KMS-11 (cell line): ENCODE measurements around the gene UQCC2.

Source experiments
- H2AFZ ChIP-seq: fragments of 200-600 bp; sonication (generic); 2 replicates; pipeline ENCODE4 v1.6.1; 2016; ENCODE audit warnings: antibody characterized with exemption, mixed run types, low read depth
- H3K27ac ChIP-seq: fragments of 200-600 bp; sonication (generic); 2 replicates; pipeline ENCODE4 v1.6.1; 2016; ENCODE audit warnings: mild to moderate bottlenecking, mixed run types
- H3K27me3 ChIP-seq: fragments of 200-600 bp; sonication (generic); 2 replicates; pipeline ENCODE4 v1.6.1; 2017; ENCODE audit warnings: mild to moderate bottlenecking, low read depth, mixed run types, moderate library complexity; ENCODE audit not compliant: insufficient read depth
- H3K36me3 ChIP-seq: fragments of 200-600 bp; sonication (generic); 2 replicates; pipeline ENCODE4 v1.6.1; 2017; ENCODE audit warnings: mild to moderate bottlenecking, mixed run types; ENCODE audit not compliant: insufficient read depth
- H3K4me1 ChIP-seq: fragments of 200-600 bp; sonication (generic); 2 replicates; pipeline ENCODE4 v1.6.1; 2016; ENCODE audit warnings: mild to moderate bottlenecking, low read depth, mixed run types; ENCODE audit not compliant: poor library complexity, severe bottlenecking
- H3K4me2 ChIP-seq: fragments of 200-600 bp; sonication (generic); 2 replicates; pipeline ENCODE4 v1.7.0; 2016; ENCODE audit warnings: mild to moderate bottlenecking, mixed run types
- H3K4me3 ChIP-seq: fragments of 200-600 bp; sonication (generic); IDR thresholded peaks from 2 replicates; pipeline ENCODE4 v1.6.1; 2017; ENCODE audit warnings: low read depth, low read length, mixed read lengths; ENCODE audit not compliant: insufficient read depth
- H3K79me2 ChIP-seq: fragments of 200-600 bp; sonication (generic); 2 replicates; pipeline ENCODE4 v1.6.1; 2016; ENCODE audit warnings: low read depth, mixed run types; ENCODE audit not compliant: insufficient read depth
- H3K9ac ChIP-seq: fragments of 200-600 bp; sonication (generic); 2 replicates; pipeline ENCODE4 v1.6.1; 2016; ENCODE audit warnings: mild to moderate bottlenecking, mixed run types
- H4K20me1 ChIP-seq: fragments of 200-600 bp; sonication (generic); 2 replicates; pipeline ENCODE4 v1.6.1; 2016; ENCODE audit warnings: mild to moderate bottlenecking, mixed run types; ENCODE audit not compliant: insufficient read depth
- CTCF ChIP-seq: fragments of 200-600 bp; sonication (generic); conservative IDR thresholded peaks from 2 replicates; pipeline ENCODE4 v1.6.1; 2017; ENCODE audit warnings: low read depth, mild to moderate bottlenecking, antibody characterized with exemption, low read length, moderate library complexity, mixed read lengths

UQCC2 gene

GRCh38 chr6:33671744-33672072 lies 39.8 kb downstream of the UQCC2 start:
- Histone ChIP-seq H3K27ac (no peak overlapping the region), H3K79me2 (no peaks in the 10 kb centered on the region), H3K9ac (no peak overlapping the region), H3K27me3 (no peaks in the 10 kb centered on the region), H3K4me2 (no peak overlapping the region), H3K4me3 (no peak overlapping the region), H4K20me1 (no peaks in the 10 kb centered on the region), H3K4me1 (no peaks in the 10 kb centered on the region), H2AFZ (no peak overlapping the region), H3K36me3 (no peaks in the 10 kb centered on the region)
- no peak for TF ChIP-seq CTCF

- Histone ChIP-seq H2AFZ (no peak overlapping the region), H3K4me2 (no peak overlapping the region), H3K79me2 (no peaks in the 10 kb centered on the region), H3K27me3 (no peaks in the 10 kb centered on the region), H3K4me1 (no peaks in the 10 kb centered on the region), H3K9ac (no peak overlapping the region), H4K20me1 (no peaks in the 10 kb centered on the region), H3K36me3 (no peaks in the 10 kb centered on the region), H3K4me3 (no peak overlapping the region), H3K27ac (no peak overlapping the region)
- TF ChIP-seq CTCF: no peak
Observed at GRCh38 chr6:33670971-33671743, 40.3 kb downstream of the UQCC2 start.

- Histone ChIP-seq H3K27me3 (no peaks in the 10 kb centered on the region), H3K36me3 (no peaks in the 10 kb centered on the region)
Observed at GRCh38 chr6:33670086-33670660, 41.3 kb downstream of the UQCC2 start.

GRCh38 chr6:33668914-33669313 lies 42.6 kb downstream of the UQCC2 start:
- no peak overlapping the region for H3K4me3 ChIP-seq
- no peaks in the 10 kb centered on the region for H3K36me3 ChIP-seq
- H3K9ac ChIP-seq: no peak overlapping the region
- H3K4me1 ChIP-seq: no peaks in the 10 kb centered on the region
- H2AFZ ChIP-seq: no peak overlapping the region
- no peak overlapping the region for H3K27ac ChIP-seq
- no peak for TF ChIP-seq CTCF
- no peaks in the 10 kb centered on the region for H3K79me2 ChIP-seq
- H3K4me2 ChIP-seq: no peak overlapping the region
- no peaks in the 10 kb centered on the region for H4K20me1 ChIP-seq
- H3K27me3 ChIP-seq: no peaks in the 10 kb centered on the region

More at GRCh38 chr6:33670086-33670660, 41.3 kb downstream of the UQCC2 start:
- no peak overlapping the region for H3K27ac ChIP-seq
- no peak for TF ChIP-seq CTCF
- no peaks in the 10 kb centered on the region for H4K20me1 ChIP-seq
- H3K4me3 ChIP-seq: no peak overlapping the region
- H3K4me1 ChIP-seq: no peaks in the 10 kb centered on the region
- no peak overlapping the region for H2AFZ ChIP-seq
- no peak overlapping the region for H3K4me2 ChIP-seq
- H3K9ac ChIP-seq: no peak overlapping the region
- H3K79me2 ChIP-seq: no peaks in the 10 kb centered on the region
